NCI-H146 treated with DMSO at 0.1 percent for 48 hours (cell line): ENCODE measurements around the gene CYTH4.
"Not testable (repeated sequence)": the region's sequence is repeated elsewhere in the genome, so short reads cannot be mapped to it uniquely, and the experiment has no call there.

Experiments used
- DNase-seq: peaks from one replicate; lab custom pipeline; 2025; ENCODE audit not compliant: unreplicated experiment; lab: John Stamatoyannopoulos, UW

Gene CYTH4

DNA sequence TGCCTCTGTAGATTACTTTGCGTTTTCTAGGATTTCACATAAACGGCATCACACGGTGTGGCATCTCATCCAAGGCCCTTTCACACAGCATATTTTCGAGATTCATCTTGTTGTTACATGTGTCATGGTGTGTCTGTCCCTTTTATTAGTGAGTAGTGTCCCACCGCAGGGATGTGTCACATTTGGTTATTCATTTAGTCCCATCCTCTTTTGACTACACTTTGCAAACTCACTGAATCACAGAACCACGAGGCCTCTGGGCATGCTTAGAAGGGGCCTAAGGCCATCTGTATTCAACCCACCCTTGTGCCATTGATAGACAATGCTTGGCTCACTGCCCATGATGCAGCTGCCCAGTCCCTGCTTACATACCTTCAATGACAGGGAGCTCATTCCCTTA, 34.1 kb upstream of the CYTH4 start:
- DNase-seq, result no peak

- DNase-seq, result no peak
Observed at GRCh38 chr22:37249986-37250385, 32.3 kb upstream of the CYTH4 start.

- not testable (repeated sequence) for DNase-seq
Observed at GRCh38 chr22:37251836-37252235, 30.5 kb upstream of the CYTH4 start.

DNA sequence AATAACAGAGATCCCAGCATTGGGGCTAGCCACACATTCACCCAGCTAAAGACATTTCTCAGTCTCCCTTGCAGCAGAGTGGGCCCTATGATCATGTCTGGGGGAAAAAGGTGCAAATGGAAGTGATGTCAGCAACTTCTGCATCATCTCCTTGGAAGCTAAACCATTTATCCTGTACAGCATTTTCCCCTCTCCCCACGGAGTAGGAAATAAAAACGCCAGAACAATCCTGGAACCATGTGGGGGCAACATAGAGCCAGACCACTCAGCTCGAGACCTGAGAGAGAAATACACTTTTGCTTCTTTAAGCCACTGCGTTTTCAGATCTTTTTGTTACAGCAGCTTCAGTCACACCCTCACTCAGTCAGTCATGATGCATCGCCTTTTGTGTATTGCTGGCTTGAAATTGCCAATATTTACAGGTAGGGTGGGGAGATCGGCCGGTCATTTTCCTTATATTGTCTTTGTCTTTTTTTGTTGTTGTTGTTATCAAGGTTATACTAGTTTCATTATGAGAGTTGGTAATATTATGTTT, 29.1 kb upstream of the CYTH4 start:
- DNase-seq, result no peak

DNA sequence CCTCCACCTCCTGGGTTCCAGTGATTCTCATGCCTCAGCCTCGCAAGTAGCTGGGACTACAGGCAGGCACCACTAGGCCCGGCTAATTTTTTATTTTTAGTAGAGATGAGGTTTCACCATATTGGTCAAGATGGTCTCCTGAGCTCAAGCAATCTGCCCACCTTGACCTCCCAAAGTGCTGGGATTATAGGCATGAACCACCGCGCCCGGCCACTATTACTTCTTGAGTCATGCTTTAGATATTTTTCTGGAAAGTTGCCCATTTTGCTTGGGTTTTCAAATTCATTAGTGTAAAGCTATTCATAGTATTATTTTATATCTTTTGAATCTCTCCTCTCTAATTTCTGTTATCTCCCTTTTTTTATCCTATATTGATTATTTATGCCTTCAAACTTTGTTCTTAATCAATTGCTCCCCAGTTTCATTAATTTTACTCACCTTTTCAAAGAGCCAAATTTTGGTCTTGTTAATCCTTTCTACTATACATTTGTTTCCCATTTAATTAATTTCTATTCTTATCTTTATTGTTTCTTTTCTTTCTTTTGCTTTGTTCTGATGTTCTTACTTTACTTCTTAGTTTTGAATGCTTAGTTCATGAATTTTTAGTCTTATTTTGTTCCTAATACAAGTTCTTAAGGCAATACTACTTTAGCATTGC, 28.0 kb upstream of the CYTH4 start:
- DNase-seq, result no peak

DNA sequence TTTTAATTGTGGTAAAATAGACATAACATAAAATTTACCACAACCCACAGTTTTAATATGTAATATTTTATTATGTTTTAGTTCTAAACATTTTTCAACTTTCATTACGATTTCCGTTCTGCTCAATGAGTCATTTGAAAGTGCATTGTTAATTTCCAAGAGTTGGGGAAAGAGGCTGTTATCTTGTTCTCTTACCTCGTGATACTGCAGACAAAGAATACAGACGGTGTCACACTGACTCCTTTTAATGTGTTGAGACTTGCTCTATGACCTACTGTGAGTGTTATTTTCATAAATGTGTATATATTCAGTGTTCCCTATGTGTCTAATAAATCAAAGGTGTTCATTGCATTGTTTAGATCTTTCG, 27.5 kb upstream of the CYTH4 start:
- DNase-seq, result no peak

DNA sequence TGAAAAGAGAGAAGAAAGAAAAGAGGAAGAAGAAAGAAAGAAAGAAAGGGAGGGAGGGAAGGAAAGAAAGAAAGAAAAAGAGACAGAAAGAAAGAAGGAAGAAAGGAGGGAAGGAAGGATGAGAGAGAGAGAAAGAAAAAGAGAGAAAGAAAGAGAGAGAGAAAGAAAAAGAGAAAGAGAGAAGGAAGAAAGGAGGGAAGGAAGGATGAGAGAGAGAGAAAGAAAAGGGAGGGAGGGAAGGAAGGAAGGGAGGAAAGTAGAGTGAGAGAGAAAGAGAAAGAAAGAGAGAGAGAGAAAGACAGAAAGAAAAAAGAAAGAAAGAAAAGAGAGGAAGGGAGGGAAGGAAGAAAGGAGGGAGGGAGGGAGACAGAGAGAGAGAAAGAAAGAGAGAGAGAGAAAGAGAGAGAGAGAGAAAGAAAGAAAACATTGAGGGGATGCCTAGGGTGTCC, 26.7 kb upstream of the CYTH4 start:
- DNase-seq, result no peak

DNA sequence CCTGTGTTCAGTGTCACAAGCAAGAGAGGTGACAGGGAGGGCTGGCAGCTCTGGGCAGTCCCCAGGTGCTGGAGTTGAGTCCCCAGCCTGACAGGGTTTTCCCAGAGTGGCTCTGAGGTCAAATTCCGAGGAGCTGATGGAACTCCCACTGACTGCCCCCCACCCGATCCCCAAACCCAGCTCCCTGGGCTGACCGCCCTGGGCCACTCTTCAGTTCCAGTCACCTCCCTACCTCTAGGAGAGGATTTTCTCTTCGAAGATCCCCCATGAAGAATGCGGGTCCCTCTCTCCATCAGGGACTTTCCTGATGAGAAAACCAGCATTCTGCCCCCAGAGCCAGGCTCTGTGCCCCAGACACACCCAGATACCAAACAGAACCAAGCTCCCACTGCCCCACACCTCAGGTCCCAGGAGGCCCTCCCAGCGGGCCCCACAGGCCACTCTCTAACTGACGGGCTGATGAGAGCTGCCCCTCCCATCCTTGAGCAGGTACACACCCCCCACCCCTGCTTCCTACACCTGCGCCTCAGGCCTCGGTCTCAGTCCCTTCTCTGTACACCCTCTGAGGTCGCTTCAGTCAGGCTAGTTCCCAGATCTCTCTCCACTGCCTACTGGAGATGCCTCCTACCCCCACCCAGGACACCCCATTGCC, 26.1 kb upstream of the CYTH4 start:
- DNase-seq, result no peak

DNA sequence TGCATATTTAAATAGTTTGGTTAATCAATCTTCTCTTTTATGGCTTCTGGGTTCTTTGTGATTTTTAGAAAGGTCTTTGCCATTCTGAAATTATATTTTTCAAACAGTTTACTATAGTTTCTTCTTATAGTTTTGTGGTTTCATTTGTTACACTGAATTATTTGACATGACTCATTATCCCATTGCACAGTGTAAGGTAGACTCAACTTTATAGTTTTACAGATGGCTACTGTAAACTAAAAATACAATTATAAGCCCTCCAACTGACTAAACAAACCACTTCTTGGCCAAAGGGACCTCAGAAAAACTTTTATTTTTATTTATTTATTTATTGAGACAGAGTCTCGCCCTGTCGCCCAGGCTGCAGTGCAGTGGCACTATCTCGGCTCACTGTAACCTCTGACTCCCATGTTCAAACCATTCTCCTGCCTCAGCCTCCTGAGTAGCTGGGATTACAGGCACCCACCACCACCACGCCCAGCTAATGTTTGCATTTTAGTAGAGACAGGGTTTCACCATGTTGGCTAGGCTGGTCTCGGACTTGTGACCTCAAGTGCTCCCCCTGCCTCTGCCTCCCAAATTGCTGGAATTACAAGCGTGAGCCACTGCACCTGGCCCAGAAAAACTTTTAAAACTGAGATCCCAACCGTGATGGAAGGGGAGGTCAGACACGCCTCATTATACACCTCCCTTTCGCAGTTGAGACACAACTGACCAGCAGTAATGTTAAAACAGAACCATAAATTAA, 24.1 kb upstream of the CYTH4 start:
- DNase-seq, result no peak

- no peak for DNase-seq
Observed at GRCh38 chr22:37258753-37259401, 23.4 kb upstream of the CYTH4 start.

GRCh38 chr22:37259540-37260029, 22.7 kb upstream of the CYTH4 start:
- DNase-seq, result no peak

DNA sequence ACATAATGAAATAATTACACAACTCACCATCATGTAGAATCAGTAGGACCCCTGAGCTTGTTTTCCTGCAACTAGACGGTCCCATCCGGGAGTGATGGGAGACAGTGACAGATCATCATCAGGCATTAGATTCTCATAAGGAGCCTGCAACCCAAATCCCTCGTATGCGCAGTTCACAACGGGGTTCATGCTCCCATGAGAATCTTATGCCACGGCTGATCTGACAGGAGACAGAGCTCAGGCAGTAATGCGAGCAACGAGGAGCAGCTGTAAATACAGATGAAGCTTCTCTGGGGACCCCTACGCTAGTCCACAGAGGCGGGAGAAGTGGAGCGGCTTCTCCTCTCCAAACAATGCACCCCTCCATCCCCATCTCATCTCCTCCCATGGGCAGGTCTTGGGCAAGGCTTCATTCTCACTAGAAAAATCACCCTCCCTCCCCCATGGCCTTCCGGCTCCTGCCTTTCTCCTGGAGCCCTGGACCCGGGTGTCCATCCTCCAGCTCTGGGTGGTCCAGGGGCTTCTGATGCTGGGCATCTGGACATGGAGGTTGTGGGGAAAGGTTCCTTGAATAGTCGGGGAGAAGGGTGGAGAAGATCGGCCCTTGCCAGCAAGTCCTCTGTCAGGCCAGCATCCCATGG, 22.0 kb upstream of the CYTH4 start:
- DNase-seq, result no peak

- no peak for DNase-seq
Observed at GRCh38 chr22:37260901-37261336, 21.4 kb upstream of the CYTH4 start.

GRCh38 chr22:37262346-37262745, 20.0 kb upstream of the CYTH4 start:
- no peak for DNase-seq

- no peak for DNase-seq
Observed at GRCh38 chr22:37263966-37264887, 18.1 kb upstream of the CYTH4 start.

- no peak for DNase-seq
Observed at GRCh38 chr22:37266581-37267134, 15.7 kb upstream of the CYTH4 start.

DNA sequence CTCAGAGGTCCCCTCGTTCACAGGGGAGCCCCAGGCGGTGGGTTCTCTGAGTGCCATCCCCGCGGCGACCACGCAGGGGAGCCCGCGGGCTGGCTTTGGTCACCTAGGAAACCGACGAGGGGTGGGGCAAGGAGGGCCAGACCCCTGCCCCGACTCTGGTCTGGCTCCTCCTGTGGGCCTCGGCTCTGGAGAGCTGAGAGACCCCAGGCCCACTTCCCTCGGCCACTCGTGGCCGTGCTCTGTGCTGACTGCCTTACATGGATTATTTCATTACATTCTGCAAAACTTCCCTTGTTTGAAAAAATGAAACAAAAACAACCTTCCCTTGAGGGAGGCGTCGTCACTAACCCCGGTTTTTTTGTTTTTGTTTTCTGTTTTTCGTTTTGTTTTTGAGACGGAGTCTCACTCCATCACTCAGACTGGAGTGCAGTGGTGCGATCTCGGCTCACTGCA, 15.1 kb upstream of the CYTH4 start:
- DNase-seq, result no peak

GRCh38 chr22:37267661-37268413, 14.5 kb upstream of the CYTH4 start:
- no peak for DNase-seq
